ENCODE data around the gene MAST3. TPM values are rescaled to one million over a fixed set of nuclear protein-coding genes. Genes with fewer than 3 reads are reported as not detected.

The MAST3 gene
- total and polyA plus RNA-seq, 2 of the 13 experiments (the other 11 are each of a cell fraction or from before 2014, with no cell fraction given): 4.1 to 4.6 TPM

GRCh38 chr19:18161636-18162002 lies 64.0 kb downstream of the MAST3 start (continued):
- TF ChIP-seq ZNF441 (CRISPR knock-in tag; IDR thresholded peaks at IDR 0.05; ENCODE audit: borderline replicate concordance): no peak
- no peak for TF ChIP-seq MAZ (IDR thresholded peaks at IDR 0.05; ENCODE audit: borderline replicate concordance, low read depth, low read length)
- TF ChIP-seq MAZ (CRISPR knock-in tag; IDR thresholded peaks at IDR 0.05; ENCODE audit: low read depth): no peak
- no peak for TF ChIP-seq ZSCAN9 (CRISPR knock-in tag; IDR thresholded peaks at IDR 0.05; ENCODE audit: borderline replicate concordance)
- TF ChIP-seq DRAP1 (CRISPR knock-in tag; IDR thresholded peaks at IDR 0.05): no peak
- TF ChIP-seq POLR2A (IDR thresholded peaks at IDR 0.05; ENCODE audit: insufficient read depth in 1 of 2, low read depth in 2 of 2, low read length in 2 of 2): 0 out of 4 replicates have a peak, but pooled peaks of 1 of the 2 experiments have one; percentile 24
- no peak for TF ChIP-seq THAP11 (CRISPR knock-in tag; IDR thresholded peaks at IDR 0.05)
- 0 out of 2 replicates have a peak, but pooled peaks have one; percentile 22 for TF ChIP-seq NRL (CRISPR knock-in tag; IDR thresholded peaks at IDR 0.05; ENCODE audit: borderline replicate concordance)
- TF ChIP-seq ATM (IDR thresholded peaks at IDR 0.05; ENCODE audit: borderline replicate concordance): no peak
- TF ChIP-seq IRF9 (CRISPR knock-in tag; IDR thresholded peaks at IDR 0.05; ENCODE audit: borderline replicate concordance): 0 out of 2 replicates have a peak, but pooled peaks have one; percentile 27
- TF ChIP-seq ZNF749 (CRISPR knock-in tag; IDR thresholded peaks at IDR 0.05; ENCODE audit: borderline replicate concordance): no peak
- no peak for TF ChIP-seq SMAD9 (CRISPR knock-in tag; IDR thresholded peaks at IDR 0.05)
- no peak for TF ChIP-seq WIZ (CRISPR knock-in tag; IDR thresholded peaks at IDR 0.05)
- TF ChIP-seq REST (IDR thresholded peaks at IDR 0.05; ENCODE audit: borderline replicate concordance in 1 of 2, low read depth in 1 of 2, low read length in 2 of 2): no peak
- TF ChIP-seq GPN1 (CRISPR knock-in tag; IDR thresholded peaks at IDR 0.05; ENCODE audit: borderline replicate concordance): no peak
- TF ChIP-seq PHF21A (CRISPR knock-in tag; IDR thresholded peaks at IDR 0.05): no peak
- no peak for TF ChIP-seq KAT2B (IDR thresholded peaks at IDR 0.05; ENCODE audit: borderline replicate concordance, low read depth, low read length)
- TF ChIP-seq ZNF768 (CRISPR knock-in tag; IDR thresholded peaks at IDR 0.05): 0 out of 2 replicates have a peak, but pooled peaks have one; percentile 10
- no peak for TF ChIP-seq GATAD2A (CRISPR knock-in tag; IDR thresholded peaks at IDR 0.05)
- no peak for TF ChIP-seq ESRRA (CRISPR knock-in tag; IDR thresholded peaks at IDR 0.05; ENCODE audit: low read depth)
- no peak for TF ChIP-seq FOXO1 (CRISPR knock-in tag; IDR thresholded peaks at IDR 0.05)
- no peak for TF ChIP-seq AKAP8 (CRISPR knock-in tag; IDR thresholded peaks at IDR 0.05)
- no peak for TF ChIP-seq NCOR1 (IDR thresholded peaks at IDR 0.05; ENCODE audit: borderline replicate concordance, low read length)
- no peak for TF ChIP-seq ZNF891 (CRISPR knock-in tag; IDR thresholded peaks at IDR 0.05)
- TF ChIP-seq SAFB2 (CRISPR knock-in tag; IDR thresholded peaks at IDR 0.05; ENCODE audit: borderline replicate concordance, low read depth): no peak
- no peak for TF ChIP-seq ZNF709 (CRISPR knock-in tag; IDR thresholded peaks at IDR 0.05)
- TF ChIP-seq DNMT1 (CRISPR knock-in tag; IDR thresholded peaks at IDR 0.05): peak; percentile 50; the same call in 1 of the 2 replicates
- TF ChIP-seq, protein P1, sequence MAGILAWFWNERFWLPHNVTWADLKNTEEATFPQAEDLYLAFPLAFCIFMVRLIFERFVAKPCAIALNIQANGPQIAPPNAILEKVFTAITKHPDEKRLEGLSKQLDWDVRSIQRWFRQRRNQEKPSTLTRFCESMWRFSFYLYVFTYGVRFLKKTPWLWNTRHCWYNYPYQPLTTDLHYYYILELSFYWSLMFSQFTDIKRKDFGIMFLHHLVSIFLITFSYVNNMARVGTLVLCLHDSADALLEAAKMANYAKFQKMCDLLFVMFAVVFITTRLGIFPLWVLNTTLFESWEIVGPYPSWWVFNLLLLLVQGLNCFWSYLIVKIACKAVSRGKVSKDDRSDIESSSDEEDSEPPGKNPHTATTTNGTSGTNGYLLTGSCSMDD (CRISPR knock-in tag; IDR thresholded peaks at IDR 0.05): no peak

Data from HepG2 (cell line).